ENCODE data around the gene RBM23.
"Not testable (repeated sequence)": the region's sequence is repeated elsewhere in the genome, so short reads cannot be mapped to it uniquely, and the experiment has no call there.

The RBM23 gene

GRCh38 chr14:22928237-22929103 lies 9.5 kb upstream of the RBM23 start:
- DNase-seq: peak; percentile 46
- no peak overlapping the region for H3K27ac Mint-ChIP-seq
- no peaks in the 10 kb centered on the region for H3K27me3 Mint-ChIP-seq
- H3K4me1 Mint-ChIP-seq (ENCODE audit: low read depth): peaks cover 42% of the 10 kb centered on the region
- H3K9me3 Mint-ChIP-seq: no peaks in the 10 kb centered on the region
- H3K4me3 Mint-ChIP-seq: no peak overlapping the region
- H3K36me3 Mint-ChIP-seq (ENCODE audit: low read depth): peaks cover 20% of the 10 kb centered on the region

- peaks cover 35% of the 10 kb centered on the region for H3K36me3 Mint-ChIP-seq (ENCODE audit: low read depth)
- peak overlapping the region; percentile 35 for H3K27ac Mint-ChIP-seq
- peaks cover 35% of the 10 kb centered on the region for H3K4me1 Mint-ChIP-seq (ENCODE audit: low read depth)
- DNase-seq: no peak
- no peak overlapping the region for H3K4me3 Mint-ChIP-seq
- H3K9me3 Mint-ChIP-seq: no peaks in the 10 kb centered on the region
- no peaks in the 10 kb centered on the region for H3K27me3 Mint-ChIP-seq
Observed at GRCh38 chr14:22926316-22926715, 7.4 kb upstream of the RBM23 start.

- Mint-ChIP-seq H3K4me1 (ENCODE audit: low read depth) (peaks cover 38% of the 10 kb centered on the region), H3K9me3 (no peaks in the 10 kb centered on the region), H3K36me3 (ENCODE audit: low read depth) (peaks cover 43% of the 10 kb centered on the region), H3K4me3 (no peak overlapping the region), H3K27me3 (no peaks in the 10 kb centered on the region), H3K27ac (no peak overlapping the region)
- DNase-seq: no peak
Observed at GRCh38 chr14:22925513-22925912, 6.6 kb upstream of the RBM23 start.

GRCh38 chr14:22923746-22924145 lies 4.8 kb upstream of the RBM23 start:
- Mint-ChIP-seq H3K27me3 (no peaks in the 10 kb centered on the region), H3K4me3 (no peak overlapping the region), H3K4me1 (ENCODE audit: low read depth) (peaks cover 49% of the 10 kb centered on the region), H3K27ac (no peak overlapping the region), H3K36me3 (ENCODE audit: low read depth) (peaks cover 59% of the 10 kb centered on the region), H3K9me3 (no peaks in the 10 kb centered on the region)
- DNase-seq: no peak

GRCh38 chr14:22922294-22922693 lies 3.3 kb upstream of the RBM23 start:
- H3K9me3 Mint-ChIP-seq: no peaks in the 10 kb centered on the region
- H3K36me3 Mint-ChIP-seq (ENCODE audit: low read depth): peaks cover 71% of the 10 kb centered on the region
- H3K4me3 Mint-ChIP-seq: no peak overlapping the region
- H3K4me1 Mint-ChIP-seq (ENCODE audit: low read depth): peaks cover 47% of the 10 kb centered on the region
- no peak for DNase-seq
- H3K27me3 Mint-ChIP-seq: no peaks in the 10 kb centered on the region
- H3K27ac Mint-ChIP-seq: no peak overlapping the region

GRCh38 chr14:22920697-22921096 lies 1.7 kb upstream of the RBM23 start:
- H3K9me3 Mint-ChIP-seq: no peaks in the 10 kb centered on the region
- no peak overlapping the region for H3K4me3 Mint-ChIP-seq
- H3K4me1 Mint-ChIP-seq (ENCODE audit: low read depth): peaks cover 47% of the 10 kb centered on the region
- H3K27me3 Mint-ChIP-seq: no peaks in the 10 kb centered on the region
- H3K27ac Mint-ChIP-seq: peak overlapping the region; percentile 16
- DNase-seq: no peak
- H3K36me3 Mint-ChIP-seq (ENCODE audit: low read depth): peaks cover 87% of the 10 kb centered on the region

- peak overlapping the region; percentile 93 for H3K4me3 Mint-ChIP-seq
- H3K4me1 Mint-ChIP-seq (ENCODE audit: low read depth): peaks cover 53% of the 10 kb centered on the region
- DNase-seq: no peak
- H3K27me3 Mint-ChIP-seq: no peaks in the 10 kb centered on the region
- no peaks in the 10 kb centered on the region for H3K9me3 Mint-ChIP-seq
- peak overlapping the region; percentile 100 for H3K27ac Mint-ChIP-seq
- H3K36me3 Mint-ChIP-seq (ENCODE audit: low read depth): peaks cover 94% of the 10 kb centered on the region
Observed at GRCh38 chr14:22919601-22919921, 612 bp upstream of the RBM23 start.

- no peak overlapping the region for H3K4me3 Mint-ChIP-seq
- H3K27me3 Mint-ChIP-seq: no peaks in the 10 kb centered on the region
- DNase-seq: no peak
- H3K27ac Mint-ChIP-seq: peak overlapping the region; percentile 52
- H3K36me3 Mint-ChIP-seq (ENCODE audit: low read depth): peaks cover 85% of the 10 kb centered on the region
- no peaks in the 10 kb centered on the region for H3K9me3 Mint-ChIP-seq
- peaks cover 61% of the 10 kb centered on the region for H3K4me1 Mint-ChIP-seq (ENCODE audit: low read depth)
Observed at GRCh38 chr14:22915886-22916521, 2.9 kb downstream of the RBM23 start.

GRCh38 chr14:22914836-22915235 lies 4.1 kb downstream of the RBM23 start:
- H3K27ac Mint-ChIP-seq, DNase-seq, H3K27me3 Mint-ChIP-seq, H3K4me3 Mint-ChIP-seq, H3K9me3 Mint-ChIP-seq: not testable (repeated sequence)
- peaks cover 58% of the 10 kb centered on the region for H3K4me1 Mint-ChIP-seq (ENCODE audit: low read depth)
- peaks cover 82% of the 10 kb centered on the region for H3K36me3 Mint-ChIP-seq (ENCODE audit: low read depth)

GRCh38 chr14:22910916-22911315 lies 8.0 kb downstream of the RBM23 start:
- Mint-ChIP-seq H3K36me3 (ENCODE audit: low read depth) (peaks cover 81% of the 10 kb centered on the region), H3K4me1 (ENCODE audit: low read depth) (peaks cover 34% of the 10 kb centered on the region), H3K27me3 (no peaks in the 10 kb centered on the region), H3K4me3 (no peak overlapping the region), H3K27ac (peak overlapping the region; percentile 37), H3K9me3 (no peaks in the 10 kb centered on the region)
- no peak for DNase-seq

GRCh38 chr14:22908601-22909000 lies 10.3 kb downstream of the RBM23 start:
- H3K9me3 Mint-ChIP-seq: no peaks in the 10 kb centered on the region
- peaks cover 23% of the 10 kb centered on the region for H3K4me1 Mint-ChIP-seq (ENCODE audit: low read depth)
- H3K27me3 Mint-ChIP-seq: no peaks in the 10 kb centered on the region
- H3K4me3 Mint-ChIP-seq: no peak overlapping the region
- peaks cover 85% of the 10 kb centered on the region for H3K36me3 Mint-ChIP-seq (ENCODE audit: low read depth)
- H3K27ac Mint-ChIP-seq: peak overlapping the region; percentile 34
- no peak for DNase-seq

GRCh38 chr14:22907429-22907828 lies 11.5 kb downstream of the RBM23 start:
- Mint-ChIP-seq H3K9me3 (no peaks in the 10 kb centered on the region), H3K4me3 (no peak overlapping the region), H3K27me3 (no peaks in the 10 kb centered on the region), H3K36me3 (ENCODE audit: low read depth) (peaks cover 91% of the 10 kb centered on the region), H3K4me1 (ENCODE audit: low read depth) (peaks cover 21% of the 10 kb centered on the region), H3K27ac (no peak overlapping the region)
- DNase-seq: no peak

GRCh38 chr14:22906073-22906472 lies 12.9 kb downstream of the RBM23 start:
- Mint-ChIP-seq H3K4me1 (ENCODE audit: low read depth) (peaks cover 8% of the 10 kb centered on the region), H3K27ac (no peak overlapping the region), H3K36me3 (ENCODE audit: low read depth) (peaks cover 91% of the 10 kb centered on the region), H3K9me3 (no peaks in the 10 kb centered on the region), H3K27me3 (no peaks in the 10 kb centered on the region), H3K4me3 (no peak overlapping the region)
- no peak for DNase-seq

GRCh38 chr14:22905627-22906026 lies 13.3 kb downstream of the RBM23 start:
- no peak for DNase-seq
- Mint-ChIP-seq H3K4me3 (no peak overlapping the region), H3K9me3 (no peaks in the 10 kb centered on the region), H3K27ac (peak overlapping the region; percentile 35), H3K27me3 (no peaks in the 10 kb centered on the region), H3K4me1 (ENCODE audit: low read depth) (peaks cover 5% of the 10 kb centered on the region), H3K36me3 (ENCODE audit: low read depth) (peaks cover 91% of the 10 kb centered on the region)

- Mint-ChIP-seq H3K4me3 (no peak overlapping the region), H3K4me1 (ENCODE audit: low read depth) (peaks cover 5% of the 10 kb centered on the region), H3K27me3 (no peaks in the 10 kb centered on the region), H3K9me3 (no peaks in the 10 kb centered on the region), H3K27ac (peak overlapping the region; percentile 78), H3K36me3 (ENCODE audit: low read depth) (peaks cover 83% of the 10 kb centered on the region)
- DNase-seq: no peak
Observed at GRCh38 chr14:22903742-22904087, 15.2 kb downstream of the RBM23 start.
